Activated CD4-positive, alpha-beta T cell treated with anti-CD3 and anti-CD28 coated beads, Interleukin-2, Interleukin-6, amounts not matched to agents 100 ng/mL and 50 ng/mL, durations not matched to agents 16 hours and 8 hours (primary cell): ENCODE results near the gene DAGLA.
A peak's percentile ranks its signal among the peaks of the same experiment; 100 is the strongest.

Source experiments
- DNase-seq: peaks from one replicate; pipeline ENCODE4 v3.0.0-alpha.2; 2020

The DAGLA gene

GRCh38 chr11:61782841-61783240, 102.7 kb downstream of the DAGLA start:
- DNase-seq, result no peak

GRCh38 chr11:61783717-61784505, 103.7 kb downstream of the DAGLA start:
- no peak for DNase-seq

DNA sequence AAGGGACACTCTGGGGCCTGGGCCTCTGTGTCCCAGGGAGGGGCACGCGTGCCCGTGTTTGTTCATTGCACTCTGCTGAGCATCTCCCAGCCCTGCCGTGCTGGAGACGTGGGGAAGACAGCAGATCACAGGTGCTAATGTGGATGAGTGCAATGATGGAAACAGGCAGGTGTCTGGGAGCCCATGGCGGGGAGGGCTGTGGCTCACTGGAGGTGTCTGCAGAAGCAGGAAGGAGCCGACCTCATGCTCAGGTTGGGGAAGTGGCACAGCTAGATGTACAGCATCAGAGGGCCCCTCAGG, 104.3 kb downstream of the DAGLA start:
- DNase-seq, result no peak

DNA sequence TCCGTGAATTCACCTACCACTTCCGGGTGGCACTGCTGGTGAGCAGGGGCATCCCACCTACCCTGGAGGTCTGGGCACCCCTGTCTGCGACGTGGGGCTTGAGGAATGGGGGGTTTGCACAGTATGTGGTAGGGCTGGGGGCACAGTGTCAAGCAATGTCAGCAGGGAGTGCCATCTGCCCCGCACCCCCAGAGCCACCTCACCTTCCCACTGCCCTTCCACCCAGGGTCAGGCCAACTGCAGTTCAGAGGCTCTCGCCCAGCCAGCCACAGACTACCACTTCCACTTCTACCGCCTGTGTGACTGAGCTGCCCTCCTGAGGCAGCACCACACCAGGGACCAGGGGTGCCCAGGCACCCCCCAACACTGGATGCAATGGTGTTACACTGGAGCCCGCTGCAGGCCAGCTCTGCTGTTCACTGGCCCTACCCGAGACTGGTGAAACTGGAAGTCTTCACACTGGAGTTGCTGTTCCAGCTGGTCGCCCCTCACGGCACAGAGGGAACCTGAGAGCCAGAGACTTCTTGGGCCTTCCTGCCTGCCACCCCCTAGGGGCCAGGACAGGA, 105.7 kb downstream of the DAGLA start:
- DNase-seq, result no peak

DNA sequence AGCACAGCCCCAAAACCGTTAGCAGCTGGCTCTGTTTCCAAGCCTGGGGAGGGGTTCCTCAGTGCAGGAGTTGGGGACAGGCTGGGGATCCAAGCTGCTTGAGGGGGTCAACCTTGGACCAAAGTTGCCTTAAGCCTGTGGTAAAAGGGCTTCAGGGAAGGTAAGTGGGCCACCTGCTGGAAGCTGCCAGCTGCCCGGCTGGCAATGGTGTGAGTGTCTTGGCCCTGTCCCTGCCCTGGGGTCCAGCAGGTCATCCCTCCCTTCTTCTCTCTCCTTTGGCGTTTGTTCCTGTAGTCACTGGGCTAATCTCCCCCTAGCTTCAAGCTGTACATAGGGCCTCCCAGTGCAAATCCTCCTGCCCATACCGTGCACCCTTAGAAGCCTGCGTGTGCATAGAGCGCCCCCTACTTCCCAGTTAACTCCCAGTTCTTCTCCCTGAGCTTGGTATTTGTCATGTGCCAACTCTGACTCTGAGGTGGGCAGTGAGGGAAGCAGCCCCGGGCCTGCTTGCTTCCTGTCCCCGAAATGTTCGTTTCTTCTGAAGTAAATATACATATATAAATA, 107.8 kb downstream of the DAGLA start:
- peak; percentile 37 for DNase-seq

GRCh38 chr11:61791737-61792309, 111.6 kb downstream of the DAGLA start:
- DNase-seq, result peak; percentile 61

GRCh38 chr11:61792310-61793082, 112.3 kb downstream of the DAGLA start, which contains the start of the genes FEN1 and TMEM258:
FEN1 (plus strand) TSS chr11:61792911; CDS start chr11:61795362, 2,451 bp downstream.
TMEM258 (minus strand) TSS chr11:61792599; CDS start chr11:61792558, 41 bp downstream.
- peak; percentile 92 for DNase-seq

DNA sequence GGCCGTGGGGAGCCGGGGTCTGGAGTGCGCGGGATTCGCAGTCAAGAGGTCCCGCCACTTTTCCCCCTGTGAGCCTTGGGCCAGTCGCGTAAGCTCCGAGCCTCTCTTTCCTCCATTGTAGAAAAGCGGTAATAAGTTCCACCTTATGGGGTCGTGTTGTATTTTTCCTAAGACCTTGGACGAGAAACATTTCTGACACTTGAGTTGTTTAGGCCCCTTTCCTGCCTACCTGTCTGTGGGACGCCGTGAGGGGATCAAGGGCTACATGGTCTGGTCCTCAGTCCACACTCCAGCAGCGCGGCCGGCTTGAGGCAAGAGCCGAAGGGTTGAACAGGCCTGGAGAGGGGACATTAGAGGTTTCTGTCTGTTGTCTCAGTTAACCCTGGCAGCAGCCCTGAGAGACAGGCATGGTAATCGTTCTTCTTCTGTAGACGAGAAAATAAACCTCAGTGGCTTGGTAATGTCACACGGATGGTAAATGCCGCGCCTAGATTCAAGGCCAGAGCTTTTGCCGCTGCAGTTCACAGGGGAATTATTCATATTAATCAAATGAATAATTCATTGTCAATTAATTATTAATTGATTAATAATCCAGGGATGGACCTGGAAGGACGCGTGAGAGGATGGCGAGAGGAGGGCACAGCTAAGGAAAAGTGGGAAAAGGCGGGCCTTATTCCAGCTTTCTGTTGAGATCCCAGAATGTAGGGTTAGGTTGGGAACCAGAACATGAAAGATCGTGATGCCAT, 113.1 kb downstream of the DAGLA start:
- no peak for DNase-seq

GRCh38 chr11:61793829-61794204, 113.6 kb downstream of the DAGLA start:
- no peak for DNase-seq

DNA sequence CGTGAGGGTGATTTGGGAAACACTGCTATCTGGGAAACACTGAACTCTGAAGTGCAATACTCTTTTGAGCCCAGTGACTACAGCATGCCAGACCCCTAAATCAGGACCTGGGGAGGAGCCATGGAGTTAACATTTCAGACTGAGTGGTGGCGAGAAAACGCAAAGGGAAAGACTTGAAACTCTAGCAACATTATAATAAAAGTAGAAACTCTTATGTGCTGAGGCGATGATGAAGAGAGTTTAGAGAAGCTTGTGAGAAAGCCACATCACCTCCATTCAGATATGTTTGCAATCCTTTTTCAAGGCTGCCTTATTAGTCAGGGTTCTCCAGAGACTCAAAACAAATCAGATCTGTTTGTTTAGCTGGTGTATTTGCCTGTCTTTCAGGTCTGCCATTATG, 114.4 kb downstream of the DAGLA start:
- DNase-seq, result no peak

GRCh38 chr11:61795459-61795858, 115.3 kb downstream of the DAGLA start:
- no peak for DNase-seq

GRCh38 chr11:61795876-61796526, 115.8 kb downstream of the DAGLA start:
- DNase-seq, result no peak
